ENCODE measurements around the gene KLF4. TPM values are rescaled to one million over a fixed set of nuclear protein-coding genes. Genes with fewer than 3 reads are reported as not detected.
"Not testable (repeated sequence)": the region's sequence is repeated elsewhere in the genome, so short reads cannot be mapped to it uniquely, and the experiment has no call there.

The KLF4 gene
- total RNA-seq, 1 donor from 2014 or later: 444 TPM

DNA sequence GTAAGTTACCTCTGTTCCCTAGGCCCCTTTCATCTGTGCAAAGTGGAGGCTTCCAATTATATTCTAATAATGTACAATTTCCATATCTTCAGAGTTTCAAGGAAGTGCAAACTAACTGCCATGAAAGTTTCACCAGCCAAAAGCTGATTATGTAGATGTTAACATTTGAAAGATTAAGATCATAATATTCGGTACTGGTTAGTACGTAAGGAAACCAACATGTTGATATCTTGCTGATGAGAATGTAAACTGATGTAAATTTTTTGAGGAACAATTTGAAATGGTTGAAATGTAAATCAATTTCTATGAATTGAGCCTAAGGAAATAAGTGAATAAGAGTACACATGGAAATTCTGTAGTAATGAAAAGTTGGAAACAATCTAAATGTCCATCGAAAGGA is 12.9 kb upstream of the KLF4 start:
- DNase-seq (ENCODE audit: low spot score in 2 of 2): no peak
- intact Hi-C loops (cut with DNase I): loop anchor here (10.0 kb wide), 1 partner anchor 82 kb away; no protein-coding TSS in a partner anchor
- Histone ChIP-seq H3K4me3 (no peak overlapping the region), H3K27ac (no peak overlapping the region), H3K9me3 (no peaks in the 10 kb centered on the region), H3K27me3 (no peaks in the 10 kb centered on the region), H3K36me3 (no peaks in the 10 kb centered on the region), H3K4me1 (peaks cover 0 to 10% of the 10 kb centered on the region in 2 donors)
- TF ChIP-seq, protein P1, sequence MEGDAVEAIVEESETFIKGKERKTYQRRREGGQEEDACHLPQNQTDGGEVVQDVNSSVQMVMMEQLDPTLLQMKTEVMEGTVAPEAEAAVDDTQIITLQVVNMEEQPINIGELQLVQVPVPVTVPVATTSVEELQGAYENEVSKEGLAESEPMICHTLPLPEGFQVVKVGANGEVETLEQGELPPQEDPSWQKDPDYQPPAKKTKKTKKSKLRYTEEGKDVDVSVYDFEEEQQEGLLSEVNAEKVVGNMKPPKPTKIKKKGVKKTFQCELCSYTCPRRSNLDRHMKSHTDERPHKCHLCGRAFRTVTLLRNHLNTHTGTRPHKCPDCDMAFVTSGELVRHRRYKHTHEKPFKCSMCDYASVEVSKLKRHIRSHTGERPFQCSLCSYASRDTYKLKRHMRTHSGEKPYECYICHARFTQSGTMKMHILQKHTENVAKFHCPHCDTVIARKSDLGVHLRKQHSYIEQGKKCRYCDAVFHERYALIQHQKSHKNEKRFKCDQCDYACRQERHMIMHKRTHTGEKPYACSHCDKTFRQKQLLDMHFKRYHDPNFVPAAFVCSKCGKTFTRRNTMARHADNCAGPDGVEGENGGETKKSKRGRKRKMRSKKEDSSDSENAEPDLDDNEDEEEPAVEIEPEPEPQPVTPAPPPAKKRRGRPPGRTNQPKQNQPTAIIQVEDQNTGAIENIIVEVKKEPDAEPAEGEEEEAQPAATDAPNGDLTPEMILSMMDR (IDR thresholded peaks at IDR 0.05): no peak

DNA sequence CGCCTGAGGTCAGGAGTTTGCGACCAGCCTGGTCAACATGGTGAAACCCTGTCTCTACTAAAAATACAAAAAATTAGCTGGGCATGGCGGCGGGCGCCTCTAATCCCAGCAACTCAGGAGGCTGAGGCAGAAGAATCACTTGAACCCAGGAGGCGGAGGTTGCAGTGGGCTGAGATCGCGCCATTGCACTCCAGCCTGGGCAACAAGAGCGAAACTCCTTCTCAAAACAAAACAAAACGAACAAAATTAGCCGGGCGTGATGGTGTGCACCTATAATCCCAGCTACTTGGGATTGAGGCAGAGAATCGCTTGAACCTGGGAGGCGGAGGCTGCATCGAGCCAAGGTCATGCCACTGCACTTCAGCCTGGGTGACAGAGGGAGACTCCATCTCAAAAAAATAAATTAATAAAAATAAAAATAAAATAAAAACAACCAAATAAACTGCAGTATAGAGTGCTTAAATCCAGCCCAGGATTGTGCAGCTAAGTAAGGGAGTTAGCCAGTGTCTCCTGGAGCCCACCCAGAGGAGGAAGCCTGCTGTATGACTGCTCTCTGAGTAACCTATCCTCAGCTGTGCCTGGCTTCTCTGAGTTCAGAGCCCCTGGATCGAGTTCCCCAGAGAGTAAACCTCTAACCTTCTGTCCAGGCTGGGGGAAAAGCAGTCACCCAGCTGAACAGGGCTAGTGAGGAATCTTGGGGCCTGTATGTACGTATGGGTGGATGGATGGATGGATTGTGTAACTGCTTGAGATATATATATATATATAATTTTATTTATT is 11.0 kb upstream of the KLF4 start:
- intact Hi-C loops (cut with DNase I): loop anchor here (10.0 kb wide), 1 partner anchor 84 kb away; no protein-coding TSS in a partner anchor
- H3K4me3 ChIP-seq, H3K27me3 ChIP-seq, H3K36me3 ChIP-seq, H3K9me3 ChIP-seq, H3K27ac ChIP-seq: not testable (repeated sequence)
- DNase-seq (ENCODE audit: low spot score in 2 of 2): peak in 1 of 2 donors; percentile 52
- peaks cover 0 to 10% of the 10 kb centered on the region in 2 donors for H3K4me1 ChIP-seq

DNA sequence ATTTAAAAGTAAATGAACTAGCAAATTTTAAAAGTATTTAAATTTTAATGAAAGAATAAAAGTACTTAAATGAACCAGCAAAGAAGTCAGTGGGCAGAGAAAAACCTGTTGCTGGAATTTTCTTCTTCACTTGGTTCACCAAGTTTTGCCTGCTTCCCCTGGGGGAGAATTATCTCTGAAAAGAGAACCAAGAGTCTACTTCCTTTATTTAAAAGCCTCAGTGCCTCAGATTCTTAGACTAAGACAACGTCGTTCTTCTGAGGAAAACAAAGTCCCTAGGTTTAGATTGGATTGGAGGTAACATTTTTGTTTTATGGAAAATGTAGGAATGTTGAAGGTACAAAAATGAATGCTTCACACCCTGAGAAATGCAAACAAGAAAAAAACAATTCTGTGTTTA is 7.4 kb upstream of the KLF4 start:
- no peak overlapping the region for H3K4me3 ChIP-seq
- TF ChIP-seq, protein P1 (IDR thresholded peaks at IDR 0.05): no peak
- no peak overlapping the region for H3K27ac ChIP-seq
- intact Hi-C loops (cut with DNase I): loop anchor here (10.0 kb wide), 1 partner anchor 948 kb away; no protein-coding TSS in a partner anchor
- no peaks in the 10 kb centered on the region for H3K36me3 ChIP-seq
- no peaks in the 10 kb centered on the region for H3K27me3 ChIP-seq
- no peaks in the 10 kb centered on the region for H3K4me1 ChIP-seq
- no peaks in the 10 kb centered on the region for H3K9me3 ChIP-seq
- no peak for DNase-seq (ENCODE audit: low spot score in 2 of 2)

DNA sequence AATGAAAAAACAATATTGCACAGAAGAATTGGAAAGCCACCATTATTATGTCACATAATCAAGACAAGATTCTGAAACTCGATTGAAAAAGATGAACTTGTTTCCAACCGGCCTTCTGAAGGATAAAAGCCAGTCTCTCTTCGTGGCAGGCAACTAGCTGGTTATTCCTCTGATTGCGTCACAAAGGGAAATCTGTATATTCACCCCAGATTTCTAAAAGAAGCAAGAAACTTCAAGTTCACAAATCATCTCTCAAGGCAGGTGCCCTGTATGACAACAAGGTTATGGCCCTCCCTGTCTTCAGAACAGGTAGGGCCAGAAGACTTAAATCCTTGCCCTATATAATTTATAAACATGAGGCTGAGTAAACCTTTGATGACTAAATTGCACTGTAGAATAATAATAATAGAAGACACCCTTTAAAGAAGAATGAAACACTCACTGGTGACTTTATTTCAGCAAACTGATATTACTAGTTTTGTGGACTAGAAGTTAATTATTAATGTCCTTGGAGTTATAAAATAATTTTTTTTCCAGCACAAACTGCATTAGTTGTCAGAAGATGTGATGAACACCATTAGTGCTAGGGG is 2.9 kb upstream of the KLF4 start:
- no peak overlapping the region for H3K4me3 ChIP-seq
- no peaks in the 10 kb centered on the region for H3K9me3 ChIP-seq
- no peak for DNase-seq (ENCODE audit: low spot score in 2 of 2)
- H3K4me1 ChIP-seq: peaks cover 0 to 16% of the 10 kb centered on the region in 2 donors
- H3K36me3 ChIP-seq: peaks cover 0 to 3% of the 10 kb centered on the region in 2 donors
- intact Hi-C loops (cut with DNase I): loop anchor here (10.0 kb wide), 1 partner anchor 952 kb away; no protein-coding TSS in a partner anchor
- H3K27me3 ChIP-seq: no peaks in the 10 kb centered on the region
- H3K27ac ChIP-seq: peak overlapping the region; percentile 87 to 96
- TF ChIP-seq, protein P1 (IDR thresholded peaks at IDR 0.05): no peak

DNA sequence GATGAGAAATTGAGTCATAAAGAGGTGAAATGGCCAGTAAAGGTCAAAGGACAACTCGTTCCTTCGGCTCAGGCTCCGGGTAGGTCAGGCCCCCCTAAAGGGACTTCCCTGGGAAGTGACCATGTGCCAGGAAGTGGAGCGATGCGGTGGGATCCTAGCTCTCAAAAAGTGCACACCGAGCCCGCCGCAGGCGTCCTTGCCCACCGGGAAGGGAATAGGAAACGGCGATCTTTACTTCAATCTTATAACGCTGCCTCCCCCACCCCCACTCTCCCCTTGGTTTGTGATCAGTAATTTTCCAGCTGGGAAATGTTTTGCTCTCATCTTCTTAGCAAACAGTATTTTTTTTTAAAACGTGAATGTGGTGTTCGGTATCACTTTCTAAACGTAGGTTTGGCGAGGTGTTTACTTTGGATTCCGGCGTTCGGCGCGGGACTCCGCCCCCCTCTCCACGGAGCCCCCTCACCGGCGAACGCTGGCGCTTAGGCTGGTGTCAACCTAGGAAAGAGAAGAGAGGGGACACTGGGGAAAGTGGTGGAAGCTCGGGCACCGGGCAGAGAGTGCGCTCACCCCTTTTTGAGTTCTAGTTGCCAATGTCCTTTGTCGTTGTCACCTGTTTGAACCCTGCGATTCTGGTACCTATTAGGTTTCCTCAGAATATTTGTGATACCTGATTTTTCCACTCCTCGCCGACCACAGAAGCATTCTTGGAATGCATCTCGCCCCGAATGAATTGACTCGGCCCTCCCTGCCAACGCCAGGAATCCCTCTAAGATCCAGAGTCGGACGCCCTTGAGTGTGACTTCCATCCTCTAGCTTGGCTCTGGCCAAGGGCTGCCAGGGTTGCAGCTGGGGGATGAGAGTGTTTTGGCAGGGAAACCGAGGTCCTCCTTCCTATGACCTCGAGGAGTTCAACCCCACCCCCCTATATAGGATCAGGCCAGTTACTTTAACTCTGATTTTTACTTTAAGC is 1.8 kb upstream of the KLF4 start:
- Histone ChIP-seq H3K4me1 (peaks cover 0 to 19% of the 10 kb centered on the region in 2 donors), H3K9me3 (no peaks in the 10 kb centered on the region), H3K36me3 (peaks cover 7 to 14% of the 10 kb centered on the region in 2 donors), H3K4me3 (peak overlapping the region; percentile 95), H3K27me3 (no peaks in the 10 kb centered on the region), H3K27ac (peak overlapping the region; percentile 87 to 96)
- TF ChIP-seq, protein P1 (IDR thresholded peaks at IDR 0.05): no peak
- peak in 1 of 2 donors; percentile 74 for DNase-seq (ENCODE audit: low spot score in 2 of 2)
- intact Hi-C loops (cut with DNase I): loop anchor here (2.0 to 10.0 kb wide), 3 partner anchors 241 to 987 kb away; no protein-coding TSS in a partner anchor

DNA sequence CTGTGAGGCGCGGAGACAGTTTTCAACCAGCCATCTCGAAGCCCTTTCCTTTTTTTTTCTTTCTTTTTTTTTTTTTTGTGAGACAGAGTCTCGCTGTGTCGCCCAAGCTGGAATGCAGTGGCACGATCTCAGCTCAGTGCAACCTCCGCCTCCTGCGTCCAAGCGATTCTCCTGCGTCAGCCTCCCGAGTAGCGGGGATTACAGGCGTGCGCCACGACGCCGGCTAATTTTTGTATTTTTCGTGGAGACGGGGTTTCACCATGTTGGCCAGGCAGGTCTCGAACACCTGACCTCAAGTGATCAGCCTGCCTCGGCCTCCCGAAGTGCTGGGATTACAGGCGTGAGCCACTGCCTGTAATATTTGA is 1.0 kb upstream of the KLF4 start:
- DNase-seq (ENCODE audit: low spot score in 2 of 2): peak in 1 of 2 donors; percentile 81
- H3K9me3 ChIP-seq, H3K27me3 ChIP-seq: not testable (repeated sequence)
- Histone ChIP-seq H3K36me3 (peaks cover 7 to 22% of the 10 kb centered on the region in 2 donors), H3K27ac (peak overlapping the region; percentile 87 to 96), H3K4me1 (peaks cover 0 to 21% of the 10 kb centered on the region in 2 donors), H3K4me3 (peak overlapping the region; percentile 95)
- intact Hi-C loops (cut with DNase I): loop anchor here (1.0 to 10.0 kb wide), 4 partner anchors 14 to 988 kb away; no protein-coding TSS in a partner anchor

Measured in ascending aorta (tissue), 2 donors.